Measurements from ENCODE around the gene GRK5.

GRK5 gene

DNA sequence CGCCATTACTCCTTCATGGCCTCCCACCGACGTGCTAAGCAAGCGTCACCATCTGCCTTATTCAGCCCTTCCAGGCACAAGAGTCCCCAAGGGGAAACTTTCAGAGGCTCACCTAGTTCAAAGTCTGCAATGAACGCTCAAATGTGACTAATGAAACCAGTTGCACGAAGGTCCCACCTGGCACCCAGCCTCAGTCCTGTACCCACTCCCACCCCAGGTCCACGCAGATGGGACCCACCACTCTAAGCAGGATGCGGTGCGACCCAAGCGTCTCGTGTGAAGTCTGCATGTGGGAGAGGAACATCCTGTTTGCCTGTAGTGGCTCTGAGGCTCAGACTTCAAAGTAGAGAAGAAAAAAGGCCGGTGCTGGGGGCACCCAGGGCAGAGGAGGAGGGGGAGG lies 294.8 kb downstream of the GRK5 start:
- TF ChIP-seq CTCF (IDR thresholded peaks at IDR 0.05; ENCODE audit: low read depth, low read length) (no peak), MYC (IDR thresholded peaks at IDR 0.05; ENCODE audit: low read depth, low read length) (no peak), POLR2A (IDR thresholded peaks at IDR 0.05; ENCODE audit: extremely low read depth, insufficient read length) (no peak)
- TF ChIP-seq, protein P1, sequence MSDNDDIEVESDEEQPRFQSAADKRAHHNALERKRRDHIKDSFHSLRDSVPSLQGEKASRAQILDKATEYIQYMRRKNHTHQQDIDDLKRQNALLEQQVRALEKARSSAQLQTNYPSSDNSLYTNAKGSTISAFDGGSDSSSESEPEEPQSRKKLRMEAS (IDR thresholded peaks at IDR 0.05; ENCODE audit: low read depth, low read length) = no peak
- H3K4me3 ChIP-seq (ENCODE audit: low read depth, low read length) = no peak overlapping the region
- DNase-seq (ENCODE audit: low read depth) = no peak

- no peak for TF ChIP-seq POLR2A (IDR thresholded peaks at IDR 0.05; ENCODE audit: extremely low read depth, insufficient read length)
- no peak for TF ChIP-seq CTCF (IDR thresholded peaks at IDR 0.05; ENCODE audit: low read depth, low read length)
- TF ChIP-seq, protein P1 (IDR thresholded peaks at IDR 0.05; ENCODE audit: low read depth, low read length) = no peak
- TF ChIP-seq MYC (IDR thresholded peaks at IDR 0.05; ENCODE audit: low read depth, low read length) = no peak
Observed at GRCh38 chr10:119502618-119503155, 295.3 kb downstream of the GRK5 start.

GRCh38 chr10:119503821-119504220 lies 296.4 kb downstream of the GRK5 start:
- DNase-seq (ENCODE audit: low read depth) = no peak
- H3K4me3 ChIP-seq (ENCODE audit: low read depth, low read length) = no peak overlapping the region
- TF ChIP-seq, protein P1 (IDR thresholded peaks at IDR 0.05; ENCODE audit: low read depth, low read length) = no peak
- TF ChIP-seq POLR2A (IDR thresholded peaks at IDR 0.05; ENCODE audit: extremely low read depth, insufficient read length) (no peak), MYC (IDR thresholded peaks at IDR 0.05; ENCODE audit: low read depth, low read length) (no peak), CTCF (IDR thresholded peaks at IDR 0.05; ENCODE audit: low read depth, low read length) (no peak)

More at GRCh38 chr10:119502618-119503155, 295.3 kb downstream of the GRK5 start:
- no peak overlapping the region for H3K4me3 ChIP-seq (ENCODE audit: low read depth, low read length)
- no peak for DNase-seq (ENCODE audit: low read depth)

DNA sequence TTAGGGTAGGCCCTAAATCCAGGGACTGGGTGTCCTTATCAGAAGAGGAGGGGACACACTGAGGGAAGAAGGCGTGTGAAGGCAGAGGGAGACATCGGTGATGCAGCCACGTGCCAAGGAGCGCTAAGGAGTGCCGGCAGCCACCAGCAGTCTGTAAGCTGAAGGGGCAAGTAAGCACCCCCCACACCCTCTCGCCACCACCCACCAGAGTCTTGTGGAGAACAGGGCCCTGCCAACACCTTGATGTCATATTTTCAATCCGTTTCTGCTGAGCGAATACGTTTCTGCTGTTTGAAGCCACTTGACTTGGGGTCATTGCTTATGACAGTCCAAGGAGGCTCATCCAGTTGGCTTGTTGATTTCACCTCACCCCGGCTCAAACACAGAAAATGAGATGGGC lies 297.3 kb downstream of the GRK5 start:
- TF ChIP-seq, protein P1 (IDR thresholded peaks at IDR 0.05; ENCODE audit: low read depth, low read length) = no peak
- TF ChIP-seq POLR2A (IDR thresholded peaks at IDR 0.05; ENCODE audit: extremely low read depth, insufficient read length) (no peak), MYC (IDR thresholded peaks at IDR 0.05; ENCODE audit: low read depth, low read length) (no peak), CTCF (IDR thresholded peaks at IDR 0.05; ENCODE audit: low read depth, low read length) (no peak)
- H3K4me3 ChIP-seq (ENCODE audit: low read depth, low read length) = no peak overlapping the region
- DNase-seq (ENCODE audit: low read depth) = no peak

DNA sequence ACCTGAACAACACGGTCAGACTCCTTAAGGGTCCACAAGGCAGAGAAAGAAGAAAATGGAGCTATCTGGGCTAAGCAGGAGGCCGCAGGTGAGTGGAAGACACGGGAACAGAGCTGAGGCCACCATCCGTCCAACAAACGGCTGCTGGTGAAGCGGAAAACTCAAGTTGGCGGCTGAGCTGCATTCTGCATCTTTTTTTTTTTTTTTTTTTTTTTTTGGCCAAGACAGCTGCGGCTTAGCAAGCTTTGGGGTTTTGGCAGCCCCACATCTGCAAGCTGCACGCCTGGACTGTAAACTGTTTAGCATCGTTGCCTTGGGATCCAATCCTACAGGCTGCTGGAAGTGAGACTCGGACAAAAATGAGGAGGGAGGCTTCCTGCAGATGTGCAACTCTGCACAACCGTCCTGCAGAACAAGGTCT lies 297.8 kb downstream of the GRK5 start:
- DNase-seq (ENCODE audit: low read depth) = no peak

More for the DNA sequence above, 297.8 kb downstream of the GRK5 start:
- H3K4me3 ChIP-seq (ENCODE audit: low read depth, low read length) = no peak overlapping the region
- TF ChIP-seq CTCF (IDR thresholded peaks at IDR 0.05; ENCODE audit: low read depth, low read length) (no peak), MYC (IDR thresholded peaks at IDR 0.05; ENCODE audit: low read depth, low read length) (no peak), POLR2A (IDR thresholded peaks at IDR 0.05; ENCODE audit: extremely low read depth, insufficient read length) (no peak)
- TF ChIP-seq, protein P1 (IDR thresholded peaks at IDR 0.05; ENCODE audit: low read depth, low read length) = no peak
